ENCODE data around the gene WEE2.

The WEE2 gene

DNA sequence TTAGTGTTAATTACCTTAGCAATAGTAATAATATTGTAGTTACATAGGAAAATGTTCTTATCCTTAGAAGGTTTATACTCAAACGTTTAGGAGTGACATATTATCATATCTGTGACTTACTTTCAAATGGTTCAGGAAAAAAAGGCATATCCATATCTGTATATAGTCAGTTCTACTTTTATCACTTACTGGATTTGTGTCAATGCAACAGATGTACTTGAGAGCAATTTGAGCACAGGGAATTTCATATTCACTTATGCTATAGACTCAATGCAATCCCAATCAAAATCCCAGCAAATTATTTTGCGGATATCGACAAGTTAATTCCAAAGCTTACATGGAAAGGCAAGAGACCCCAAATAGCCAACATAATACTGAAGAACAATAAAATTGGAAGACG lies 16.2 kb upstream of the WEE2 start:
- no peak for DNase-seq

GRCh38 chr7:141693082-141693481 lies 15.1 kb upstream of the WEE2 start:
- DNase-seq = no peak

GRCh38 chr7:141695803-141696289 lies 12.3 kb upstream of the WEE2 start:
- no peak for DNase-seq

GRCh38 chr7:141696348-141696747 lies 11.8 kb upstream of the WEE2 start:
- no peak for DNase-seq

GRCh38 chr7:141697211-141697871 lies 10.8 kb upstream of the WEE2 start:
- DNase-seq = no peak

GRCh38 chr7:141698247-141699015 lies 9.7 kb upstream of the WEE2 start:
- DNase-seq = no peak

DNA sequence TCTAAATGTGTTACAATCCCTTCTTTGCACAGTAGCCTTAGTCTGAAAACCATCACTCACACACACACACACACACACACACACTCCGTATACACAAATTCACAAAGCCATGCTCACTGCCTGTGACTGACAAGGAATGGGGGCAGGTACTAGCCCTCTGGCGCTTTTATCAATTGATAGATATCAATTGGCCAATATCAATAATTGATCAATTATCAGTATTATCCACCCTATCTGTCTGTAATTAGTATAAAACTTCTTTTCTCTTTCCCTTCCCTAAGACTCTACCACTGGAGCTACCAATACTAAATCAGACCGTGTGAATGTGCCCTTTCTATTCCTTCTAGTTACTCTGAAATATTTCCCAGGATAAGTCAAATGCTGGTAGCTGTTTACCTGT lies 8.3 kb upstream of the WEE2 start:
- no peak for DNase-seq

DNA sequence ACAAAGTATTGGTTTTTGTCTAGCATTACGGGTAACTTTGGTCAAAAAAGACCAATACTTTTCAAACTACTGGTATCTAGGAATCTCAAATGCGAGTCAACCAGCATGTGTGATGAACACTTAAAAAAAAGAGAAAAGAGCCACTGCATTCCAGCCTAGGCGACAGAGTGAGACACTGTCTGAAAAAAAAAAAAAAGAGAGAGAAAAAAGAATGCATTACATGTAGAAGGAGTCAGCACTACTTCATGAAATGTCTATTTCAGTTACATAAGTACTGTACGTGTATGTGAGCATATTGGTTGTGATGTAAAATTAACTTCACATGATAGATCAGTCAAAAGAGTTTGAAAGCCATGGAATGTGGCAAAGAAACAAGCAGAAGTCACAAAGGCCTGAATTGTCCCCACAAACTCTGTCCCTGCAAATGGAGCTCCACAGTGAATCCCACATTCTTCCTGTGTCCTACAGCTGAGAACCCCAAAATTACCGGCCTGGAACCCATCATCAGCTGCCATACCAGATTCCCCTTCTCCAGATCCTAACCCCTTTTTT lies 7.8 kb upstream of the WEE2 start:
- DNase-seq = no peak

GRCh38 chr7:141700848-141701371 lies 7.2 kb upstream of the WEE2 start:
- DNase-seq = no peak

- no peak for DNase-seq
Observed at GRCh38 chr7:141701489-141702046, 6.6 kb upstream of the WEE2 start.

DNA sequence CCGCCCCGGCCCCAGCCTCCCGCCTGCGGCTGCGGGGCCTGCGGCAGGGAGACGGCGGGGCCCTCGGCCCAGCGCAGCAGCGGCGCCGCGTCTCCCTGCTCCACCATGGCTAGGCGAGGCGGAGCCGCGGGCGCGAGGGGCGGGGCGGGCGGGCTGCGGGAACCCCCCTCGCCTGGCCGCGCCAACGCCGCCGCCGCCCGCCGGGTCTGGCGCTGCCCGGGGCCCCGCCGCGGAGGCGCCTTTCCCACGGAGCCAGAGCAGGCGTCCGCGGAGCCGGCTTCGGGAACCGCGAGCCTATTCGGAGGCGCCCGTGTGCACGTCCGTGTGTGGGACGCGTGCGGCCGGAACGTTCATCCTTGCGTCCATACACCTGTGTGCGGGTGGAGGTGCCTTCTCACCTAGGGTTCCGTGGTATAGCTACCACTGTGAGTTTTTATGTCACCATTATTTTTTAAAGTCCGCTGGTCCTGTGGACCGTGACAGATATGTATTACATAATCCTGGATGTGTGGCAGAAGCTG lies 6.0 kb upstream of the WEE2 start, which contains the start of gene DENND11:
TSS of gene DENND11 (minus strand) at position 120 of the 521 bp plus-strand sequence. CDS start at position 107, 13 bp downstream.
- DNase-seq = no peak

DNA sequence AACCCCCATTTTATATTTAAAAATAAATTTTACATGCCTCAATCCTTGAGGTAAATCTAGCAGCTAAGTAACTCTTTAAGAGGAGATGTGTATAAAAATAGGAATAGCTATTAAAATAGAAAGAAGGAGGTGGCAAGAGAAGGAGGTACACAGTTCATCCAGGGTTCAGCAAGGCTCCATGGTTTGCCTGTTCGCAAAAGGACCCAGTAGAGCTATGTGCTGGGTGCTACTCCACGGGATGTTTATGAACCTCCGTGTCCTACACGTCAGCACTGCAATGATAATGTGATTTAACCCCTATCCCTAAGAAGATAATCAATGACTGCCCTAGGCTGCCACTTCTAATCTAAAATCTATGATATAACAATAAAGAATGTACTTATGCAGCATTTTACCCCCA lies 5.3 kb upstream of the WEE2 start:
- no peak for DNase-seq

GRCh38 chr7:141704112-141704511 lies 4.0 kb upstream of the WEE2 start:
- DNase-seq = no peak

- no peak for DNase-seq
Observed at GRCh38 chr7:141704741-141705140, 3.4 kb upstream of the WEE2 start.

DNA sequence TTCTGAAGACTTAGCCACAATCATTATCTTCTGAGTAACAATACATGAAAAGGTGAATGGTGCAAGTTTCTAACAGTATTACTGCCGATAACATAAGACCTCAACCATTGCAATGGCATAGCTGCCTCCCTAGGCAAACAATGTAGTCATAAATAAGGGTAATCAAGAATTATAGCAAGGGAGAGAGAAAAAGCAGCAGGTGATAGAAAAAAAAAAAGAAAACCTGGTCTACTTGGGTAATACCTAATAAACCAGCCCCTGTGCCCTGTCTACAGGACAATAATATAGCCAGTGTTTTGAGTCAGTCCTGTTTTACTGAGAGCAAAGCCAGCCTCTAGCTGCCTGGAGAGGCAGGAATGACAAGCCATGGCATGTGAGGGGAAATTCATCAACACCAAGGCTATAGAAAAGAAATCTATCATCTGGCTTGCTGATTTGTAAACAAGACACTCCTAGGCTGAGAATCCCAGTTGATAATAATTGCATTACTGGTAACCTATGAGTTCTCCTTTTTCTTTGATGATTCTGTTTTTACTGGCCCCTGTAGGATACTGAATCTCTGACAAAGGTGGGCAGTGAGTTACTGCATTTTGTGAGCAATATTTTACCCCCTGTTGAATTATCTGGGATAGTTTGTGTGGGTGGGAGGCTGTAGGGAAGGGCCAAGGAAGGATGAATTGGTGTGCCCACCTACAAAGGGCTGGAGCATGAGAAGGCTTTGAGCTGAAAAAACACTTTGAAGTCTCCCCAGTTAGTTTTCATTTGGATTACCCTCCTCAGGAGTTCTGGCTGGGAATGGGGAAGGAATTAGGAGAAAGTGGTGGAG lies 1.7 kb upstream of the WEE2 start:
- no peak for DNase-seq

GRCh38 chr7:141709318-141709717 lies 1.2 kb downstream of the WEE2 start:
- DNase-seq = no peak

DNA sequence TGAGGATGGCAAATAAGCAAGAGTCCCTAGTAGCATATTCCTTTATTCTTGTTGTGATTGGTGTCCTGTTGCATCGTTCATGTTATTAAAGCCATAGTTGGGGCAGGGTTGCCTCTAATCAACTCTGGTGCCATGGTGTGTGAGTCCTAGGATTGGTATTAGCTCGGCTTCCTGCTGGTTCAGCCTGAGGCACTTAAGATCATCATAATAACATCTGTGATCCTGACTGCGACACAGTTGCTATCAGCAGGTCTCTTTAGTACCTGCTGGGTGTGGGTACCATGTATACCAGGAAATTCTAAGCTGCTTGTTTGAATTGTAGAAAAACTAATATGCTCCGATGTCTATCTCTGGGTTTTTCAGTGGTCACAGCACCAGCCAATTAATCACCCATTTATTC lies 1.6 kb downstream of the WEE2 start:
- no peak for DNase-seq

DNA sequence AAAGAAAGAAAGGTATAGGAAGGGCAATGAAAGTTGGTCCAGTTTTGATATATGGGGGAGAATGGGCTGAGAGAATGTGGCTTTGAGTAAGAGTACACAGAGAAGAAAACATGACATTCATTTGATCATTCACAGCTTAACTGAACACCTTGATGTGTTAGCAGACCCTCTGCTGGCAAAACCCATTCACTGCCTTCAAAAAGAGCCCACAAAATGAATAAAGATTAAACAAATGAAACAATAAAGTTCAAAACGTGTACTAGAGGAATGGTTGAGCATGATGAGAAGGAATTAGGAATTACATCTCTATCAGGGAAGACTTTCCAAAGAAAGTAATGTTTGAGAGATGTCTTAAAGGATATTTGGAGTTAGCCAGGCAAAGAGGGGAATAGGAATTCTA lies 2.1 kb downstream of the WEE2 start:
- DNase-seq = no peak

GRCh38 chr7:141712603-141713255 lies 4.6 kb downstream of the WEE2 start:
- DNase-seq = no peak

- no peak for DNase-seq
Observed at GRCh38 chr7:141713890-141714289, 5.7 kb downstream of the WEE2 start.

GRCh38 chr7:141714571-141714970 lies 6.4 kb downstream of the WEE2 start:
- no peak for DNase-seq

DNA sequence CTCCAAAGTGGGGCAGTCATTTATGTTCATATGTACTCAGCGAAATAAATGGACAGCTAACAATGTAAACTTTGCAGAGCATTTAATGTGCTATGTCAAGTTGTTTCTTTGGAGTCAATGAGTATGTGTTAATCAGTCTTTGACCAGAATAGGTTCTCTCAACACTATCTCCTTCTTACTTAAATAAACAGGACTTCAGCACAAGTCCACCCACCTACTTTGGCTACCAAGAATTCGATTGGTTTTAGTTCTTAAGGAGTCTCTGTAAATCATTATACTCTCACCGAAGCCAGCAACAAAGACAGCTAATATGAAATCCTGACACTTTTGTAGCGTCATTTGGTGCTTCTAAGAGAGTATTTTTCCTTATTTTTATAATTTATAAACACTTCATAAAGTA lies 6.9 kb downstream of the WEE2 start:
- DNase-seq = no peak
